Brain microvascular endothelial cell (primary cell): Measurements from ENCODE around the gene CER1.

Experiments
- DNase-seq: peaks from one replicate; pipeline ENCODE4 v3.0.0-alpha.2; 2020
- H3K27ac ChIP-seq: fragments of 250-450 bp; sonication (Bioruptor Pico); 2 replicates; pipeline ENCODE4 v1.5.1; 2020; ENCODE audit warnings: mild to moderate bottlenecking, moderate library complexity
- H3K27me3 ChIP-seq: fragments of 250-450 bp; sonication (Bioruptor Pico); replicated peaks from 2 replicates; pipeline ENCODE4 v1.5.1; 2020; ENCODE audit warnings: mild to moderate bottlenecking
- H3K36me3 ChIP-seq: fragments of 250-450 bp; sonication (Bioruptor Pico); replicated peaks from 2 replicates; pipeline ENCODE4 v1.5.1; 2020; ENCODE audit warnings: mild to moderate bottlenecking
- H3K4me3 ChIP-seq: 2 replicates; pipeline ENCODE4 v1.5.1; 2011; ENCODE audit warnings: low read depth, mild to moderate bottlenecking, control low read depth, low read length, moderate library complexity
- CTCF ChIP-seq: IDR thresholded peaks from 2 replicates; pipeline ENCODE4 v1.5.1; 2011; ENCODE audit warnings: low read depth, mild to moderate bottlenecking, moderate library complexity, low read length, control low read depth, inconsistent platforms; ENCODE audit errors: missing control alignments
- in situ Hi-C: cut with HindIII; loops from 2 replicates; pipeline ENCODE4 v1.10.0; 2017; ENCODE audit warnings: low sequenced_read_pairs, low pct_ligation_motif_present

CER1 gene

GRCh38 chr9:14733133-14733532 is 10.6 kb upstream of the CER1 start:
- no peak for DNase-seq
- no peaks in the 10 kb centered on the region for H3K27me3 ChIP-seq
- no peak overlapping the region for H3K4me3 ChIP-seq
- no peak for TF ChIP-seq CTCF
- in situ Hi-C loops, result no loop called here
- no peak overlapping the region for H3K27ac ChIP-seq
- no peaks in the 10 kb centered on the region for H3K36me3 ChIP-seq

GRCh38 chr9:14731294-14731981 is 8.9 kb upstream of the CER1 start:
- no peak for DNase-seq
- no peaks in the 10 kb centered on the region for H3K36me3 ChIP-seq
- H3K4me3 ChIP-seq, result no peak overlapping the region
- H3K27ac ChIP-seq, result no peak overlapping the region
- no peaks in the 10 kb centered on the region for H3K27me3 ChIP-seq
- in situ Hi-C loops, result no loop called here
- TF ChIP-seq CTCF, result no peak

- TF ChIP-seq CTCF, result no peak
- H3K4me3 ChIP-seq, result no peak overlapping the region
- H3K27me3 ChIP-seq, result no peaks in the 10 kb centered on the region
- no peaks in the 10 kb centered on the region for H3K36me3 ChIP-seq
- no peak for DNase-seq
- in situ Hi-C loops, result no loop called here
- no peak overlapping the region for H3K27ac ChIP-seq
Measured at GRCh38 chr9:14730461-14730898, 7.9 kb upstream of the CER1 start.

GRCh38 chr9:14723301-14723700 is 768 bp upstream of the CER1 start:
- H3K27ac ChIP-seq, result no peak overlapping the region
- H3K4me3 ChIP-seq, result no peak overlapping the region
- no peaks in the 10 kb centered on the region for H3K27me3 ChIP-seq
- DNase-seq, result no peak
- in situ Hi-C loops, result no loop called here
- no peaks in the 10 kb centered on the region for H3K36me3 ChIP-seq
- no peak for TF ChIP-seq CTCF

GRCh38 chr9:14719231-14719923 is 3.2 kb downstream of the CER1 start:
- no peak for DNase-seq
- in situ Hi-C loops, result no loop called here
- no peak overlapping the region for H3K27ac ChIP-seq
- H3K4me3 ChIP-seq, result no peak overlapping the region
- TF ChIP-seq CTCF, result no peak
- H3K27me3 ChIP-seq, result no peaks in the 10 kb centered on the region
- no peaks in the 10 kb centered on the region for H3K36me3 ChIP-seq
